Smooth muscle cell of the brain vasculature (primary cell): ENCODE results near the gene COBL.

Source experiments
- DNase-seq: peaks from one replicate; pipeline ENCODE4 v3.0.0-alpha.2; 2012; ENCODE audit warnings: low read depth, low spot score

COBL gene

GRCh38 chr7:51146816-51147586 lies 169.6 kb downstream of the COBL start:
- no peak for DNase-seq

GRCh38 chr7:51144178-51144577 lies 172.4 kb downstream of the COBL start:
- no peak for DNase-seq

- no peak for DNase-seq
These were observed 173.7 kb downstream of the COBL start for GRCh38 chr7:51142741-51143385.

GRCh38 chr7:51141451-51142003 lies 175.1 kb downstream of the COBL start:
- DNase-seq = no peak

GRCh38 chr7:51140199-51141164 lies 176.1 kb downstream of the COBL start:
- DNase-seq = no peak

GRCh38 chr7:51139796-51140195 lies 176.8 kb downstream of the COBL start:
- DNase-seq = no peak

GRCh38 chr7:51138123-51139085 lies 178.2 kb downstream of the COBL start:
- DNase-seq = no peak

- DNase-seq = no peak
These were observed 181.0 kb downstream of the COBL start for GRCh38 chr7:51135576-51135975.

- DNase-seq = no peak
These were observed 182.6 kb downstream of the COBL start for GRCh38 chr7:51134013-51134441.

- DNase-seq = no peak
These were observed 183.9 kb downstream of the COBL start for GRCh38 chr7:51132661-51133060.

GRCh38 chr7:51129527-51130472 lies 186.8 kb downstream of the COBL start:
- no peak for DNase-seq

GRCh38 chr7:51128545-51129435 lies 187.8 kb downstream of the COBL start:
- no peak for DNase-seq

- no peak for DNase-seq
These were observed 189.0 kb downstream of the COBL start for GRCh38 chr7:51127618-51127904.

GRCh38 chr7:51126813-51127617 lies 189.6 kb downstream of the COBL start:
- DNase-seq = no peak

- DNase-seq = no peak
These were observed 190.3 kb downstream of the COBL start for GRCh38 chr7:51126324-51126723.

GRCh38 chr7:51124321-51124720 lies 192.3 kb downstream of the COBL start:
- no peak for DNase-seq

GRCh38 chr7:51123322-51124019 lies 193.1 kb downstream of the COBL start:
- no peak for DNase-seq
